HG03342 (cell line): ENCODE measurements around the gene CCDC88B.

ENCODE experiments used
- ATAC-seq: cut with Tn5 transposase; IDR thresholded peaks from one replicate; pipeline ENCODE4 v1.9.1; 2021; ENCODE audit warnings: mild to moderate bottlenecking, moderate library complexity; ENCODE audit not compliant: unreplicated experiment

CCDC88B gene, protein sequence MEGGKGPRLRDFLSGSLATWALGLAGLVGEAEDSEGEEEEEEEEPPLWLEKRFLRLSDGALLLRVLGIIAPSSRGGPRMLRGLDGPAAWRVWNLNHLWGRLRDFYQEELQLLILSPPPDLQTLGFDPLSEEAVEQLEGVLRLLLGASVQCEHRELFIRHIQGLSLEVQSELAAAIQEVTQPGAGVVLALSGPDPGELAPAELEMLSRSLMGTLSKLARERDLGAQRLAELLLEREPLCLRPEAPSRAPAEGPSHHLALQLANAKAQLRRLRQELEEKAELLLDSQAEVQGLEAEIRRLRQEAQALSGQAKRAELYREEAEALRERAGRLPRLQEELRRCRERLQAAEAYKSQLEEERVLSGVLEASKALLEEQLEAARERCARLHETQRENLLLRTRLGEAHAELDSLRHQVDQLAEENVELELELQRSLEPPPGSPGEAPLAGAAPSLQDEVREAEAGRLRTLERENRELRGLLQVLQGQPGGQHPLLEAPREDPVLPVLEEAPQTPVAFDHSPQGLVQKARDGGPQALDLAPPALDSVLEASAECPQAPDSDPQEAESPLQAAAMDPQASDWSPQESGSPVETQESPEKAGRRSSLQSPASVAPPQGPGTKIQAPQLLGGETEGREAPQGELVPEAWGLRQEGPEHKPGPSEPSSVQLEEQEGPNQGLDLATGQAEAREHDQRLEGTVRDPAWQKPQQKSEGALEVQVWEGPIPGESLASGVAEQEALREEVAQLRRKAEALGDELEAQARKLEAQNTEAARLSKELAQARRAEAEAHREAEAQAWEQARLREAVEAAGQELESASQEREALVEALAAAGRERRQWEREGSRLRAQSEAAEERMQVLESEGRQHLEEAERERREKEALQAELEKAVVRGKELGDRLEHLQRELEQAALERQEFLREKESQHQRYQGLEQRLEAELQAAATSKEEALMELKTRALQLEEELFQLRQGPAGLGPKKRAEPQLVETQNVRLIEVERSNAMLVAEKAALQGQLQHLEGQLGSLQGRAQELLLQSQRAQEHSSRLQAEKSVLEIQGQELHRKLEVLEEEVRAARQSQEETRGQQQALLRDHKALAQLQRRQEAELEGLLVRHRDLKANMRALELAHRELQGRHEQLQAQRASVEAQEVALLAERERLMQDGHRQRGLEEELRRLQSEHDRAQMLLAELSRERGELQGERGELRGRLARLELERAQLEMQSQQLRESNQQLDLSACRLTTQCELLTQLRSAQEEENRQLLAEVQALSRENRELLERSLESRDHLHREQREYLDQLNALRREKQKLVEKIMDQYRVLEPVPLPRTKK (N-terminal part only)

DNA sequence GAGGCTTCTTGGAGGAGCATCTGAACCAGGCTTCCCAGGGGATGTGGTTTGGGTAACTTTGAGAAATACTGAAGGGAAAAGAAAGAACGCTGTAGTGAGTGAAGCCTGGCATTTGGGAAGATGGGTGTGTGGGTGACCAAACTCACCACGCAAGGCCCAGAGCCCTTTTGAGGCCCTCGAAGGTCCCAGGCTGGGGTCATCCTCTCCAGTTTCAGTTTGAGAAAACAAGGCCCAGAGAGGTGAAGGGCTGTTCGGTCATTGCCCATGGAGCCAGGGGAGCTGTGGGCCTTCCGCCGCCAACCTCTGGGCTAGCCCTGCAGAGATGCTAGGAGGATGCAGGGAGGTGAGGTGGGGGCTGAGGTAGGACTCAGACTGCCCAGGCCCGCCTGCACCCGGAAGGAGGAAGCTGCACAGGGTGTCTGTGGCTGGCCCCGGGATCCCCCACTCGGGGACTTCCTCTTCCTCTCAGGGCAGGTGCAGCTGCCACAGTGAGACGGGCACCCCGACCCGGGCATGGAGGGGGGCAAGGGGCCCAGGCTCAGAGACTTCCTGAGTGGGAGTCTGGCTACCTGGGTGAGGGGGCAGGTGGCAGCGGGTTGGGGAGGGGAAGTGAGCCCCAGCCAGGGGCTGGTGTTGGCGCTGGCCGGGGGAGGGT is at the start of gene CCDC88B:
TSS of gene CCDC88B (plus strand) at position 451 of the 655 bp plus-strand sequence. CDS start at position 514, 63 bp downstream.
- ATAC-seq: peak; percentile 46

GRCh38 chr11:64290352-64291261 is 49.4 kb upstream of the CCDC88B start:
- no peak for ATAC-seq

GRCh38 chr11:64291262-64291751 is 48.7 kb upstream of the CCDC88B start, which contains the start of gene KCNK4:
Gene KCNK4, plus strand, starts transcription at chr11:64291302. Its CDS starts 1,717 bp downstream, at chr11:64293019.
- ATAC-seq: no peak

DNA sequence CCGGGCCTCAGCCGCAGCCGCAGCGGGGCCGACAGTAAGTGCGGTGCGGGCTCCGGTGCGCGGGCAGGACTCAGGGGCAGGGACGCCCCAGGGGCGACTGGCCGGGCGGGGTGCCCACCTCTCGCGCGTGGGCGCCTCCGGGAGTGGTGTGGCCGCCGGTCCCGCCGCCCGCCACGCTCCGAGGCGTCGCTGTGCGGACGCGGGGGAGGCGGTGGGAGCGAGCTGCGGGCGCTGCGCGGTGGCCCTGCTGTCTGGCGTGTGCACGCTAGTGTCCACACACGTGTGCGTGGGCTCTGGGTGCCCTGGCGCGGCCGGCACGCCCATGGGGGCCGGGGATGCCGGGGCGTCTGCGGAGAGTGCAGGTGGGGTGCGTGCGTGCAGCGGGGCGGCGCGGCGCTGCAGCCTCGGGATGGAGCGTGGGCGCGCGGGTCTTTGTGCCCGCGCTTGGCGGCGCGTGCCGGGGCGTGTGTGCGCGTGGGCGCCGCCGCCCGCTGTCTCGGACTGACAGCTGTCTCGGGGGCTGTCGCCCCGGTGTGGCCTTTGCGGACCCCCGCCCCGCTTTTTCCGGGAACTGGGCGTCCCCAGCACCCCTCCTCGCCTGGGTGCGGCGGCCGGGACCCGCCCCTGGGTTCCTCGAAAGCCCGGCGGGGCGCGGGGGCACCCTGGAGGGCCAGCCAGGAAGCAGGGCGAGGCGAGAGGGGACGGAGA is 48.1 kb upstream of the CCDC88B start:
- ATAC-seq: no peak

- ATAC-seq: no peak
Observed at GRCh38 chr11:64292460-64293254, 47.3 kb upstream of the CCDC88B start.

- ATAC-seq: no peak
Observed at GRCh38 chr11:64294774-64295173, 45.2 kb upstream of the CCDC88B start.

DNA sequence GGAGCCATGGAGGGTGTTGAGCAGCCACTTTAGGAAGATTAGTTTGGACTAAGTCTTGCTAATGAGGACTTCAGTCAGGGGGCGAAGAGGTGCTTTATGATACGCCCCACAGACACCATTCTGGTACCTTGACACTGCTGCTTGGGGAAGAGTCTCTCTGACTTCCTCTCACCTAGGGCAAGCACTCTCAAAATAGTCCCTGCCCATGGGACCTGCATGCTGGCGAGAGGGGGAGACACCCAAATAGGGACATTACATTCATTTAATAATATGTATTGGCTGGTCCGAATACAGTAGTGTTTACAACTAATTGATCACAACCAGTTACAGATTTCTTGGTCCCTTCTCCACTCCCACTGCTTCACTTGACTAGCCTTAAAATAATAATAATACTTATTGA is 44.2 kb upstream of the CCDC88B start:
- no peak for ATAC-seq

- ATAC-seq: no peak
Observed at GRCh38 chr11:64296236-64296635, 43.8 kb upstream of the CCDC88B start.

- no peak for ATAC-seq
Observed at GRCh38 chr11:64296830-64297698, 42.9 kb upstream of the CCDC88B start.

- no peak for ATAC-seq
Observed at GRCh38 chr11:64297699-64298358, 42.2 kb upstream of the CCDC88B start.

GRCh38 chr11:64298966-64299846 is 40.8 kb upstream of the CCDC88B start:
- no peak for ATAC-seq

- ATAC-seq: no peak
Observed at GRCh38 chr11:64299847-64300648, 40.0 kb upstream of the CCDC88B start, which contains the start of gene CATSPERZ. Gene CATSPERZ, plus strand, starts transcription at chr11:64300358. Its CDS starts 53 bp downstream, at chr11:64300411.

- ATAC-seq: no peak
Observed at GRCh38 chr11:64303109-64304031, 36.6 kb upstream of the CCDC88B start.
